A549 treated with Mapracorat at 1 μM for 4 hours (cell line): ENCODE measurements around the gene PCP4L1. TPM values are rescaled to one million over a fixed set of nuclear protein-coding genes. Genes with fewer than 3 reads are reported as not detected.

ENCODE experiments used
- total RNA-seq: library from RNA; stranded (reverse); fragments of 200-300 nt; extraction: Qiagen RNA extraction; gene quantifications from 5 replicates; pipeline ENCODE4 v1.2.3, GENCODE V29; 2022

PCP4L1 gene
- total RNA-seq = not detected in 5 replicates

DNA sequence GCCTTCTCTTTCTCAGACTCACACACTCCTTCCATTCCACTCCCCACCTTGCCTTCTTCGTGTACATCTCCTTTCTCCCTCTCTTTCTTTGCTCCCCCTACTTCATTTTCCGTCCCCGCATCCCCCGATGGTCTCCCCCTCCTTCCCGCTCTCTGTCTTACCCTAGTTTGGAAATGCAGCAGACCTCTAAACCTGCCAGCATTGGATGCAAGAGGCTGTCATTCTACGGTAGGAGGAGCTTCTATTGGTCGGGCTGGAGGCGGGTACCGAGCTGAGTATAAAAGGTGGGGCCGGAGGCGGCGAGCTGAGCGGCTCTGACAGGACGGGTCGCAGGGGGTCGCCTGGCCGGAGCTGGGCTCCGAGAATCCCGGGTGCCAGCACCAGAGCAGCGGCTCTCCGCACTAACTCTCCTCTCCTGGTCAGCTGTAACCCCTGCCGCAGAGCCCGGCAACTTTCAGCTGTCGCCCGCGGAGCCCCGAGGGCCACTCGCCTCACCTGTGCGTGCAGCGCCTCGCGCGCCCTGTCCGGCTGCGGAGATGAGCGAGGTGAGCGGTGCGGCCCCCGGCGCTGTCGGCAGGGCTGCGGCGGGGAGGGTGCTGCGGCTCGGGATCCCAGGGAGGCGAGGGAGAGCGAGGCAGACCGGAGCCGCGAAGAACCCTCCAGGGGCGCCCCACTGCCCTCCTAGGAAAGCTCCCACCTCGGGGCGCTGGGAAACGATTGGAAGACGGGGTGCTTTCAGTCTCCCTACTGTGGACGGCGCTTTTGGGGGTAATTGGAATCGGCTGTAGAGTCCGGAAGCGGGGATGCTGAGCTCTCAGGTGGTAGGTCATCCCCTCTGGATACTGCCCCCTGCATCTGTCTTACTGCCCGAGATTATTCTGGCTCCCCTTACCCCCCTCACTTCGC, at the start of gene PCP4L1:
Gene PCP4L1, plus strand, starts transcription at position 307 of the 906 bp plus-strand sequence. Its CDS starts 230 bp downstream, at position 537.

DNA sequence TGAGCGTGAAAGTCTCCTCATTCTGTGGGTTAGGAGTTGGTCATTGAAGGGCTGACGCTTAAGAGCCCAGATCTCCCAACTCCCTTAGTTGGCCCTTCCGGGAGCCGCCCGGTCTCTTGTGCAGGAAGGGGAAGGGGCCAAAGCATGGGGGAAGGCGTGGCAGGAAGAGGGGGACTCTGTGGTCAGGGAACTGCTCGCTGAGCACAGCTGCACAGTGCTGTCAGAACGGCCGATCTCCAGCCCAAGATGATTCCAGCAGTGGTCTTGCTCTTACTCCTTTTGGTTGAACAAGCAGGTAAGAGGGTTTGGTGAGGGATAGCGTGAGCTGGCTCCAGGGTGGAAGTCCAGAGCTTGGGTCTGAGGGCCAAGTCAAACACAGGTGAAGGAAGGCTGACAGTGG, 43.5 kb upstream of the PCP4L1 start, which contains the start of gene FCER1G:
Gene FCER1G, plus strand, starts transcription at position 220 of the 400 bp plus-strand sequence. Its CDS starts 27 bp downstream, at position 247.

DNA sequence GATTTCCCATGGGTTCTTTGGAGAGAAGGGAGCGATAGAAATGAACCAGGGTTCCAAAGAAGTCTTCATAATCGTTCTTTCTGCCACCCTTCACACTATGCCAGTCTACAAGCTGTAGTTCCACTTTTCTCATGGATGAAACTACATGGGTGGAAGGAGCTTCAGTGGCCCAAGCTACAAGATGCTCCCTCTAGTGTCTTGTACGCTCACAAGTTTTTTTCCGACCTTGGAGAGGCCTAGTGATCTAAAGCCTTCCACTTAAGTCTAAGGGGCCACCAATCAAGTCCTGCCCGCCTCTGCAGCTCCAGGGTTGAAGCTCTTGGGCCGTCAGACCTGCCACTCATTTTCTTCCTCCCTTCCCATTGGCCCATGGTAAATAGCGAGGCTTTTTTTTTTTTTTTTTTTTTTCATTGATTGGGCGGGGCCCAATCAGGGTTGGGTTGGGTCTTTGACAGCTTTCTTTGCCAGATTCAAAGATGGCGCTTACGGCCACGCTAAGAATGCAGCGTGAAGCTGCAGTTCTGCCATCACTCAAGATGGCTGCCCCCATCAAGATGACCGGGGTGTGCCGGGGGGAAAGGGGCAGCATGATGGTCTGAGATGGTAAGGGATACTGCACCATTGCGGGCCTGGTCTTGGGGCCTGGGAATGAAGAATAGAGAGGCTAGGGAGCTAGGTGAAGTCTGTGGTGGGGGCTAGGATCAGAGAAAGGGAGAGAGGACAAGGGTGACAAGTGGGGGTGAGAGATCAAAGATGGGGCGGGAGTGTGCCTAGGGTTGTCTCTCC, 32.8 kb upstream of the PCP4L1 start, which contains the start of gene TOMM40L:
Gene TOMM40L, plus strand, starts transcription at position 527 of the 786 bp plus-strand sequence. CDS start 430 bp downstream, outside the sequence.

DNA sequence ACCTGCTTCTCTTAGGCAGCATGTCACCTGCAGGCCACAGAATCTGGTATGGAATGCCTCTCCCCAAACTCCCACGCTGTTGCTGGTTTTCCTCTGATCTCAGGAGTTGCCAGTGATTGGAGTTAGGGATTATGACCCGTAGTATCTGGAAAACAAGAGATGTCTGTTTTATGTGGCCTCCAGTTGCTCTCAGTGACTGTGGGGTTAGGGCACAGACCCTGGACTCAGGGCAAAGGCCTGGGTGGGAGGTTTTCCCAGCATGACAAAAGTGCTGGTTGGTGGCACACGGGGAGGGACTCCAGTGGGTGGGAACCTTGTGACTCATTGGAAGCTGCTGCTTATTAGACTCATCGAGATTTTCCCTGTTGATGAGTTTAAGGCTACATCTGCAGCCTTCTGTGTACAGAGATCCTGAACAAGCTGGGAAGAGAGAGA, 20.5 kb upstream of the PCP4L1 start, which contains the start of gene NR1I3:
Gene NR1I3, minus strand, starts transcription at position 165 of the 435 bp plus-strand sequence. CDS start 1,638 bp downstream, outside the sequence.

DNA sequence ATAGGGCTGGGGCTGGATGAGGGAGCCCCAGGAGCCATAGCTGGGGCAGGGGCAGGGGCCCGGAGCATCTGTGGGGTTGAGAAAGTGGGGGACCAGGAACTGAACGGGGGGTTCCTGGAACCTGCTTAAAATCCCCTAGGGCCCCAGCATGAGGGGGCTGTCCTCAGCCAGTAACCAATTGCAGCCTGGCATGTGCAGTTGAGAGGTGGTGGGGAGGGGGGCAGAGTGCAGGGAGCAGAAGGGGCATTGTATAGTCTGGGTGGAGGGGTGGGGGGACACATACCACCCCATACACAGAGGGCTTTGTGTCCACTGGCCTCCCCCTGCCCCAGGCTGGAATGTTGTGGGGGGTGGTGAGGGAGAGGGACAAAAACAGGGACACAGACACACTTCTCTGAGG, 51.3 kb downstream of the PCP4L1 start, which contains the start of gene MPZ:
Gene MPZ, minus strand, starts transcription at position 101 of the 400 bp plus-strand sequence. Its CDS starts 63 bp downstream, at position 38.

DNA sequence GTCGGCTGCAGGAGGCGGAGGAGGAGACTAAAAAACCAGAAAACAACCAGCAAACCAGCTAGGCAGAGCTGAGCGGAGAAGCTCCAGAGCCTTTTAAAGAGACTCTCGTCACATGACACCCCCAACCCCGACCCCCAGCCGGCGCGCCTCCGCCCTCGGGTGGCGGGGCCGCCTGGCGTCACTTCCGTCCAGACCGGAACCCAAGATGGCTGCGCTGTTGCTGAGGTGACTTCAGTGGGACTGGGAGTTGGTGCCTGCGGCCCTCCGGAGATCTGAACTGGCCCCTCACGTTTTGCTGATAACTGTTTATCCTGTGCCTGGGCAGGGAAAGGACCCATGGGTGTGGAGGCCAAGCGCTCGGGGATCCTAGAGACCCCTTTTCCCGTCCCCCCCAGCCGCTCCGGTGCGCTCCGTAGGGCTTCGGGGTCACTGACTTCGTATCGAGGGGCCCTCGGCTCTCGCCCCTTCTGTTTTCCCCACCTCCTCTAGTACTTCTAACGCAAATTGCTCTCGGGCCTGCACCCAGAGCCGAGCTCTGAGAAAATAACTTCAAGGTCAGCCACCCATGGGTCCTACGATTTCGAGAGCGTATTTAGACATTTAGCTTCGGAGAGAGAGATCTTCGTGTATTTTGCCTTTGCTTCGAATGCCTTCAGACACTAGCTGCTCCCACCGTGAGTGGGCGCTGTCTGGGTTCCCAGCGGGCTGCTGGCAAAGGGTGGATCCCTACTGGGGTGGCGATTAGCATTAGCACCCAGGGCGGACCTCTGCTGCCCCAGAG, 55.8 kb downstream of the PCP4L1 start, which contains the start of gene SDHC:
Gene SDHC, plus strand, starts transcription at position 181 of the 781 bp plus-strand sequence. Its CDS starts 25 bp downstream, at position 206.

Other genes starting within 250 kb of the PCP4L1 start
- 50.8 to 59.9 TPM (median 55.2 TPM) in 5 replicates for gene F11R, start 237.6 kb upstream of the PCP4L1 start, total RNA-seq
- 0.25 TPM in 2 of 5 replicates, not detected in the others for gene TSTD1, start 219.8 kb upstream of the PCP4L1 start, total RNA-seq
- gene USF1, start 212.8 kb upstream of the PCP4L1 start, total RNA-seq = 44.5 to 55.8 TPM (median 49.0 TPM) in 5 replicates
- gene ARHGAP30, start 188.9 kb upstream of the PCP4L1 start, total RNA-seq = 0.06 to 0.14 TPM (median 0.07 TPM) in 5 replicates
- 1.5 to 2.2 TPM (median 1.9 TPM) in 5 replicates for gene NECTIN4, start 169.2 kb upstream of the PCP4L1 start, total RNA-seq
- 1.0 to 2.7 TPM (median 1.5 TPM) in 5 replicates for gene KLHDC9, start 160.4 kb upstream of the PCP4L1 start, total RNA-seq
- gene PFDN2, start 140.7 kb upstream of the PCP4L1 start, total RNA-seq = 95.5 to 125 TPM (median 108 TPM) in 5 replicates
- gene NIT1, start 140.6 kb upstream of the PCP4L1 start, total RNA-seq = 29.0 to 32.1 TPM (median 29.6 TPM) in 5 replicates
- gene DEDD, start 126.1 kb upstream of the PCP4L1 start, total RNA-seq = 29.6 to 36.1 TPM (median 32.2 TPM) in 5 replicates
- 81.6 to 150 TPM (median 92.8 TPM) in 5 replicates for gene UFC1, start 104.8 kb upstream of the PCP4L1 start, total RNA-seq
- gene USP21, start 99.2 kb upstream of the PCP4L1 start, total RNA-seq = 16.9 to 25.7 TPM (median 21.1 TPM) in 5 replicates
- gene PPOX, start 92.3 kb upstream of the PCP4L1 start, total RNA-seq = 12.2 to 19.4 TPM (median 15.1 TPM) in 5 replicates
- gene B4GALT3, start 81.2 kb upstream of the PCP4L1 start, total RNA-seq = 20.4 to 27.7 TPM (median 25.8 TPM) in 5 replicates
- 0.02 TPM in 1 of 5 replicates, not detected in the others for gene ADAMTS4, start 59.7 kb upstream of the PCP4L1 start, total RNA-seq
- gene NDUFS2, start 56.4 kb upstream of the PCP4L1 start, total RNA-seq = 77.6 to 93.0 TPM (median 83.3 TPM) in 5 replicates
- 0.28 to 0.54 TPM (median 0.34 TPM) in 3 of 5 replicates, not detected in the others for gene FCER1G, start 43.5 kb upstream of the PCP4L1 start, total RNA-seq
- gene APOA2, start 35.1 kb upstream of the PCP4L1 start, total RNA-seq = not detected in 5 replicates
- 10.0 to 12.8 TPM (median 11.8 TPM) in 5 replicates for gene TOMM40L, start 32.7 kb upstream of the PCP4L1 start, total RNA-seq
- not detected in 5 replicates for gene NR1I3, start 20.5 kb upstream of the PCP4L1 start, total RNA-seq
- gene MPZ, start 51.2 kb downstream of the PCP4L1 start, total RNA-seq = 0.09 to 0.43 TPM (median 0.27 TPM) in 4 of 5 replicates, not detected in the other
- gene SDHC, start 55.6 kb downstream of the PCP4L1 start, total RNA-seq = 236 to 250 TPM (median 242 TPM) in 5 replicates
- 0.19 to 0.32 TPM (median 0.24 TPM) in 3 of 5 replicates, not detected in the others for gene CFAP126, start 109.1 kb downstream of the PCP4L1 start, total RNA-seq
- not detected in 5 replicates for gene FCGR2A, start 246.7 kb downstream of the PCP4L1 start, total RNA-seq